Adrenal gland (tissue), 12 donors: Measurements from ENCODE around the gene DHRS1. TPM values are rescaled to one million over a fixed set of nuclear protein-coding genes. Genes with fewer than 3 reads are reported as not detected.

Experiments used
- DNase-seq, 7 donors: peaks; one replicate each; pipeline ENCODE4 v3.0.0-alpha.2; 2019 to 2020
- H3K27ac ChIP-seq, 5 donors: fragments of 200-600 bp; sonication (generic) in 4 of 5; 1 replicate in 3 of 5; 2 replicates in 2 of 5; pipeline versions ENCODE4 v1.5.1 to v1.8.0; 2016 to 2020; ENCODE audit warnings: mild to moderate bottlenecking in 1 of 5
- H3K27me3 ChIP-seq: fragments of 200-600 bp; 2 replicates; pipeline ENCODE4 v1.8.0; 2021
- H3K36me3 ChIP-seq, 2 donors: fragments of 200-600 bp; replicated peaks in 1 of 2; 1 replicate in 1 of 2; 2 replicates in 1 of 2; pipeline versions ENCODE4 v1.5.1 to v1.8.0; 2018 to 2022
- H3K4me1 ChIP-seq, 2 donors: fragments of 200-600 bp; replicated peaks in 1 of 2; 1 replicate in 1 of 2; 2 replicates in 1 of 2; pipeline versions ENCODE4 v1.5.1 to v1.8.0; 2018 to 2021
- H3K4me3 ChIP-seq, 4 donors: fragments of 200-600 bp; sonication (generic) in 3 of 4; one replicate each; pipeline ENCODE4 v1.5.1; 2016 to 2018
- H3K9me3 ChIP-seq, 3 donors: fragments of 200-600 bp; sonication (generic) in 1 of 3; replicated peaks in 1 of 3; 1 replicate in 2 of 3; 2 replicates in 1 of 3; pipeline versions ENCODE4 v1.5.1 to v1.8.0; 2016 to 2021
- POLR2A ChIP-seq, 2 donors: fragments of 450-650 bp; IDR thresholded peaks; one replicate each; pipeline ENCODE4 v1.6.1; 2017; ENCODE audit warnings: antibody characterized with exemption in 2 of 2, mild to moderate bottlenecking in 2 of 2, moderate library complexity in 1 of 2
- WGBS, 4 donors: extraction: QIAGEN DNeasy Blood & Tissue Kit in 2 of 4; methylation state at CpG; one replicate each; pipeline versions ENCODE4 v1.1.5 to v1.1.7; 2013 to 2017; 5-methylcytosine and 5-hydroxymethylcytosine counted together
- intact Hi-C, 2 donors: fragments of 100-400 bp; cut with DNase I; formaldehyde crosslinking; loops; one replicate each; pipeline versions ENCODE4 v1.14.1 to v1.15.0; 2022 to 2023
- polyA plus RNA-seq, 3 donors: library from polyadenylated mRNA; stranded (reverse); fragments of 200-250 nt in 2 of 3; fragments of 350-450 nt in 1 of 3; fragmentation: Illumina TruSeq in 1 of 3; extraction: RNeasy Lipid Tissue Mini Kit (QIAGEN cat#74804) in 1 of 3; gene quantifications; one replicate each; pipeline ENCODE4 v1.2.3, GENCODE V29; 2013 to 2014
- total RNA-seq, 9 donors: library from RNA; depleted of rRNA in 4 of 9; stranded (reverse); fragments of >200 nt in 4 of 9; fragments of 120-200 nt in 1 of 9; fragmentation: NEBNext Ultra II Directional in 1 of 9; extraction: Animal tissue kit (Norgen Biotek cat#: 25700) in 1 of 9; gene quantifications; one replicate each; pipeline versions ENCODE4 v1.1.0 to v1.2.4, GENCODE V29; 2013 to 2023
- TF ChIP-seq, protein P1 (sequence below), 6 experiments: fragments of 450-650 bp in 4 of 6; fragments of 200-600 bp in 2 of 6; sonication (generic) in 1 of 6; IDR thresholded peaks; 1 replicate in 5 of 6; 2 replicates in 1 of 6; pipeline versions ENCODE4 v1.5.1 to v1.8.0; 2016 to 2021; ENCODE audit warnings: antibody characterized with exemption in 6 of 6, mild to moderate bottlenecking in 2 of 6, moderate library complexity in 1 of 6
- donor health status: healthy with polysubstance abuse.
- donor health status: Bipolar disorder and iron deficiency.
- donor health status: DM: yes; HTN: yes; CAD: no.
- donor health status: DM: no; HTN: no; CAD: no.
- donor health status: DM: no; HTN: no; CAD: no.
- donor health status: DM: yes; HTN: yes; CAD: no.

DHRS1 gene
- total and polyA plus RNA-seq, 12 donors: 11.4 to 68.1 (median 36.8) TPM

DNA sequence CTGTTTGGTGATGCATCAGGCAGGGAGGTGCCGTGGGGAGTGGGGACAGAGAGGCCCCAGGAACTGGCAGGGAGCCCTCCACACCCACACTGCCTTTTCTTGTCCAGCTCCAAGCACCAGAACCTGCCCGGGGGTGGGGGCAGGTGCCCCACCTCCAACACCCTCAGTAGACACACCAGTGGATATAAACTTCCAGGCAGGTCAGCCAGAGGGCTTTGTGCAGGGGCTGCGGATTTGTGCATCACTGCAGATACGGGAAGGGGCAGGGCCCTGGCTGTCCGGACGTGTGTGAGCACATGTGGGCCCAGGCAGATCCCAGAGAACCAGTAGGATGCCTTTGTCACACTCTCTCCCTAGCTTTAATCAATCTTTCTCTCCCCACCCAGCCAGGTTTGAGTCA, 35.3 kb downstream of the DHRS1 start:
- Histone ChIP-seq H3K4me3 (no peak overlapping the region), H3K27me3 (no peaks in the 10 kb centered on the region), H3K36me3 (peaks cover 0 to 20% of the 10 kb centered on the region in 2 donors), H3K9me3 (no peaks in the 10 kb centered on the region), H3K27ac (peak overlapping the region in 1 of 5 donors; percentile 66), H3K4me1 (no peaks in the 10 kb centered on the region)
- WGBS, 4 donors: 70 to 84% (median 80%) methylated on average over 5 to 6 of the region's 6 CpGs
- no peak for DNase-seq
- no peak for TF ChIP-seq POLR2A (IDR thresholded peaks at IDR 0.05)
- TF ChIP-seq, protein P1, sequence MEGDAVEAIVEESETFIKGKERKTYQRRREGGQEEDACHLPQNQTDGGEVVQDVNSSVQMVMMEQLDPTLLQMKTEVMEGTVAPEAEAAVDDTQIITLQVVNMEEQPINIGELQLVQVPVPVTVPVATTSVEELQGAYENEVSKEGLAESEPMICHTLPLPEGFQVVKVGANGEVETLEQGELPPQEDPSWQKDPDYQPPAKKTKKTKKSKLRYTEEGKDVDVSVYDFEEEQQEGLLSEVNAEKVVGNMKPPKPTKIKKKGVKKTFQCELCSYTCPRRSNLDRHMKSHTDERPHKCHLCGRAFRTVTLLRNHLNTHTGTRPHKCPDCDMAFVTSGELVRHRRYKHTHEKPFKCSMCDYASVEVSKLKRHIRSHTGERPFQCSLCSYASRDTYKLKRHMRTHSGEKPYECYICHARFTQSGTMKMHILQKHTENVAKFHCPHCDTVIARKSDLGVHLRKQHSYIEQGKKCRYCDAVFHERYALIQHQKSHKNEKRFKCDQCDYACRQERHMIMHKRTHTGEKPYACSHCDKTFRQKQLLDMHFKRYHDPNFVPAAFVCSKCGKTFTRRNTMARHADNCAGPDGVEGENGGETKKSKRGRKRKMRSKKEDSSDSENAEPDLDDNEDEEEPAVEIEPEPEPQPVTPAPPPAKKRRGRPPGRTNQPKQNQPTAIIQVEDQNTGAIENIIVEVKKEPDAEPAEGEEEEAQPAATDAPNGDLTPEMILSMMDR (IDR thresholded peaks at IDR 0.05): no peak
- intact Hi-C loops: no loop called here

DNA sequence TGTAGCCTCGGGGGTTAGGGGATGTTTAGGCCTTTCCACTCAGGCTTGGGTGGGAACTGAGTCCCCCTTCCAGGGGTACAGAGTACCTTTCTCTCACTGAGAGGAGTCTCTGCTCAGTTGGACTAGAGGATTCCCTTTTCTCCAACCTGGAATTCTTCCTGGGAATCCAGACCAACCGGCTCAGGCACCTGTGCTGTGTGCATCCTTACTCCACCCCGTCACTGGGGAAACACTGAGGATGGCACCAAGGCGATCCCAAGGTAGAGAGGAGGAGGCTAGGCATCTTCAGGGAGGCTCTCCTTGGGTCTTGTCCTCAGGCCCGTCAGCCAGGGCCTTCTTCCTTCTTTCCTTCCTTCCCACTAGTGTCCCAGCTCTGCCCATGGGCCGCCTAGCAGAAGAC, 35.7 kb downstream of the DHRS1 start:
- no peaks in the 10 kb centered on the region for H3K27me3 ChIP-seq
- no peak overlapping the region for H3K4me3 ChIP-seq
- peaks cover 0 to 20% of the 10 kb centered on the region in 2 donors for H3K36me3 ChIP-seq
- TF ChIP-seq, protein P1 (IDR thresholded peaks at IDR 0.05): no peak
- WGBS, 4 donors: 77 to 81% (median 81%) methylated on average over 6 of the region's 6 CpGs
- intact Hi-C loops: no loop called here
- no peaks in the 10 kb centered on the region for H3K9me3 ChIP-seq
- H3K27ac ChIP-seq: peak overlapping the region in 1 of 5 donors; percentile 66
- DNase-seq: no peak
- no peaks in the 10 kb centered on the region for H3K4me1 ChIP-seq

DNA sequence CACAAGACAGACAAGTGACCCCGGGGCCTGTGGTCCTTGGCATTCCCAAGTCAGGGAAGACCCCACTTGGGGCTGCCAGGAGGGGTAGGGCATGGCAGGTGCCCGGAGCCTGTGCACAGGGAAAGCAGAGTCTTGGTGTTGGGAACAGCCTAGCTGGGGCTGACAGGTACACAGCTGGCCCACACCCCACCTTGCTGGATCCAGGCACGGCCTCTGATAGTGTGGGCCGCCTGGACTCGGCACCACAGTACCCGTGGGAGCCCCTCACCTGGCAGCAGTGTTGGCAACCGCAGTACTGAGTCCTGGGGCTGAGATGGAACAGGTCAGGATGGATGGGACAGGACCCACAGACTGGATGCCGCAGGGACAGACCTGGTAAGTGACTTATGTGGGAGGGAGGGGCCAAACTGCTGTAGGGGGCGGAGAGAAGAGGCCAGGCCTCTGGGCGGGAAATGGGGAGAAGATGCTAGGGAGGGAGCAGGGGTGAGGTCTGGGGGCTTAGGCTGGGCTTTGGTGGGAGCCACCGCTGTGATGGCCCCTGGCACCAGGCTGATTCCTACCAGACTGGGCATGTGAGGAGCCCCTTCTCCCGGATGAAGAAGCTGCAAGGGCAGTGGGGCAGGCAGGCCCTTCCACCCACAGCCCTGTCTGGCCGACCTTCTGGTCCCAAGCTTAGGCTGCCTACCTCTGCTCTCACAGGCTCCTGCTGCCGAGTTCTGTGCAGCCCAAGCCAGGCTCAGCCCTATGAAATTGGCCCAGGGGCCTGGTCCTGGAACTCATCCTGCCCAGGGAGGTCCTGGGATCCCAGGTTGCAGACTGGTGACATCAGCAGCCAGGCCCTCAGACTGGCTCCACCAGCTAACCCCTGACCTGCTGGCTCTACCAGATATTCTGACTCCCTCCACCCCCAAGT, 36.5 kb downstream of the DHRS1 start, which contains the start of gene TGM1:
Gene TGM1, minus strand, starts transcription at position 357 of the 913 bp plus-strand sequence. CDS start 825 bp downstream, outside the sequence.
- Histone ChIP-seq H3K4me3 (no peak within 1 kb of the TSS), H3K9me3 (no peaks in the 10 kb centered on the region), H3K36me3 (peaks cover 0 to 17% of the 10 kb centered on the region in 2 donors), H3K27ac (peak within 1 kb of the TSS in 1 of 5 donors; percentile 66), H3K27me3 (no peaks in the 10 kb centered on the region), H3K4me1 (no peaks in the 10 kb centered on the region)
- intact Hi-C loops: no loop called here
- DNase-seq: no peak
- no peak for TF ChIP-seq POLR2A (IDR thresholded peaks at IDR 0.05)
- TF ChIP-seq, protein P1 (IDR thresholded peaks at IDR 0.05): no peak
- 81 to 87% (median 83%) methylated on average over 7 to 14 of the region's 14 CpGs for WGBS, 4 donors

DNA sequence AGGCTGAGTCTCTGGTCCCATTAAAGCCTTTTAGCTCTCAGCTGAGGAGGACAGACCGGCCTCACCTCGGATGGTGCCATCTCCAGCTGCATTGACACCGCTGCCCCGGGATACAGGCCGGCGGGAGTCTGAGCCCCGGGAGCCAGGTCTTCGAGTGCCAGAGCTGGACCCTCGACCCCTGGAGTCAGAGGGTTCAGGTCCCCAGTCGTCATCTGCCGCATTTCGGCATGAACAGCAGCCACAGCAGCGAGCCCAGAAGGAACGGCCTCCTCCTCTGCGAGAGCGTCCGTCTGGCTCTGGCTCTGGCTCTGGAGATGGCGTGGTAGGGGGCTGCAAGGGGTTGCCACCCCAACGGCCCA, 37.6 kb downstream of the DHRS1 start:
- no peak for DNase-seq
- H3K9me3 ChIP-seq: no peaks in the 10 kb centered on the region
- intact Hi-C loops: no loop called here
- no peak overlapping the region for H3K27ac ChIP-seq
- H3K36me3 ChIP-seq: peaks cover 0 to 9% of the 10 kb centered on the region in 2 donors
- H3K27me3 ChIP-seq: no peaks in the 10 kb centered on the region
- 91 to 97% (median 93%) methylated on average over 6 to 19 of the region's 19 CpGs; no CpG with 5 or more reads in 1 of the 4 donors for WGBS, 4 donors
- no peak overlapping the region for H3K4me3 ChIP-seq
- TF ChIP-seq, protein P1 (IDR thresholded peaks at IDR 0.05): no peak
- no peak for TF ChIP-seq POLR2A (IDR thresholded peaks at IDR 0.05)
- no peaks in the 10 kb centered on the region for H3K4me1 ChIP-seq
